ENCODE results near the gene CST11. TPM values are rescaled to one million over a fixed set of nuclear protein-coding genes. Genes with fewer than 3 reads are reported as not detected.

CST11 gene
- total and polyA plus RNA-seq, 2 experiments from 2014 or later, result not detected

GRCh38 chr20:23459461-23460150 lies 6.9 kb upstream of the CST11 start:
- H3K27ac ChIP-seq, result no peak overlapping the region
- H3K4me1 ChIP-seq (ENCODE audit: low read depth), result no peaks in the 10 kb centered on the region
- no peak overlapping the region for H3K4me3 ChIP-seq
- no peaks in the 10 kb centered on the region for H3K27me3 ChIP-seq
- DNase-seq (ENCODE audit: low read depth in 1 of 2, low spot score in 1 of 2), result no peak
- H3K9me3 ChIP-seq (ENCODE audit: low read depth), result no peaks in the 10 kb centered on the region
- TF ChIP-seq CTCF (IDR thresholded peaks at IDR 0.05; ENCODE audit: low read depth, low read length), result no peak
- no peaks in the 10 kb centered on the region for H3K36me3 ChIP-seq

DNA sequence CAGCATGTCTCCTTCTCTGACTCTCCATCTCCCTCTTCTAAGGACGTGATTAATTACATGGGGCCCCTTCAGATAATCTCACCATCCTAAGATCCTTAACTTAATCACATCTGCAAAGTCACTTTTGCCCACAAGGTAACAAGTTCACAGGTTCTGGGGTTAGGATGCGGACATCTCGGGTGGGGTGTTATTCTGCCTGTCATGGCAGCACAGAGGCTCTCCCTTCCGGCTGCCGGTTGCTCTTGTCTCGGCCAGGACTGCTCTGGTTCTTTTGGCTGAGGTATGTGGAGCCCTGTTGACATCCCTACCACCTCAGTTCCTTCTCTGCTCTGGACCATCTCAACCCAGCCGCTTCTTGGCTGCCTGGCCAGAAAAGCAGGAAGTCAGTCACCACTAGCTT lies 4.2 kb upstream of the CST11 start:
- no peak for TF ChIP-seq CTCF (IDR thresholded peaks at IDR 0.05; ENCODE audit: low read depth, low read length)
- H3K27me3 ChIP-seq, result no peaks in the 10 kb centered on the region
- H3K27ac ChIP-seq, result no peak overlapping the region
- H3K4me1 ChIP-seq (ENCODE audit: low read depth), result no peaks in the 10 kb centered on the region
- DNase-seq (ENCODE audit: low read depth in 1 of 2, low spot score in 1 of 2), result no peak
- H3K9me3 ChIP-seq (ENCODE audit: low read depth), result no peaks in the 10 kb centered on the region
- no peaks in the 10 kb centered on the region for H3K36me3 ChIP-seq
- no peak overlapping the region for H3K4me3 ChIP-seq

- Histone ChIP-seq H3K36me3 (no peaks in the 10 kb centered on the region), H3K4me3 (no peak overlapping the region), H3K27ac (no peak overlapping the region), H3K9me3 (ENCODE audit: low read depth) (no peaks in the 10 kb centered on the region), H3K4me1 (ENCODE audit: low read depth) (no peaks in the 10 kb centered on the region), H3K27me3 (no peaks in the 10 kb centered on the region)
- no peak for DNase-seq (ENCODE audit: low read depth in 1 of 2, low spot score in 1 of 2)
- no peak for TF ChIP-seq CTCF (IDR thresholded peaks at IDR 0.05; ENCODE audit: low read depth, low read length)
Measured at GRCh38 chr20:23456409-23456808, 3.7 kb upstream of the CST11 start.

GRCh38 chr20:23455639-23456038 lies 3.0 kb upstream of the CST11 start:
- Histone ChIP-seq H3K27me3 (no peaks in the 10 kb centered on the region), H3K4me1 (ENCODE audit: low read depth) (no peaks in the 10 kb centered on the region), H3K27ac (no peak overlapping the region), H3K4me3 (no peak overlapping the region), H3K9me3 (ENCODE audit: low read depth) (no peaks in the 10 kb centered on the region), H3K36me3 (no peaks in the 10 kb centered on the region)
- DNase-seq (ENCODE audit: low read depth in 1 of 2, low spot score in 1 of 2), result no peak
- no peak for TF ChIP-seq CTCF (IDR thresholded peaks at IDR 0.05; ENCODE audit: low read depth, low read length)

DNA sequence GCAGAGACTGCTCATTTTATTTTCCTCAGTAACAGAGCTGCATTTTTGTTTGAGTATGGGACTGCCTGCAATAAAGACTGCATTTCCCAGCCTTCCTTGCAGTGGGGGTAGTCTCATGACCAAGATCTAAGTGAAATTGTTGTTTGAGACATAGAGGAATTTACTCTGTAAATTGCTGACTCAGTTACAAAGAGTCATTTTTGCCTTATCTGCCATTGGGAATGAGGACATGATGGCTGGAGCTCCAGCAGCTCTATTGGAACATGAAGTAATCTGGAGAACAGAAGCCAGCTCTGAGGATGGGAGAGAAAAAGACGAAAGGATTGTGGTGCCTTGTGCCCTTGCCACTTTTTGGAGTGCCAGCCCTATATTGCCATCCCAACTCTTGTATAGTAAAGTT lies 2.1 kb upstream of the CST11 start:
- no peak for TF ChIP-seq CTCF (IDR thresholded peaks at IDR 0.05; ENCODE audit: low read depth, low read length)

More for the DNA sequence above, 2.1 kb upstream of the CST11 start:
- Histone ChIP-seq H3K27me3 (no peaks in the 10 kb centered on the region), H3K4me3 (no peak overlapping the region), H3K36me3 (no peaks in the 10 kb centered on the region), H3K4me1 (ENCODE audit: low read depth) (no peaks in the 10 kb centered on the region), H3K27ac (no peak overlapping the region), H3K9me3 (ENCODE audit: low read depth) (no peaks in the 10 kb centered on the region)
- DNase-seq (ENCODE audit: low read depth in 1 of 2, low spot score in 1 of 2), result no peak
